SK-N-MC (cell line): ENCODE results near the gene DAAM1.

Experiments used
- DNase-seq: peaks from one replicate; pipeline ENCODE4 v3.0.0-alpha.2; 2011; ENCODE audit warnings: low read depth, low spot score
- H3K27ac ChIP-seq: fragments of 200-600 bp; sonication (generic); 2 replicates; pipeline ENCODE4 v1.5.1; 2016; ENCODE audit warnings: mixed run types
- H3K36me3 ChIP-seq: fragments of 200-600 bp; sonication (generic); 2 replicates; pipeline ENCODE4 v1.6.1; 2017; ENCODE audit warnings: antibody characterized with exemption, low read length, mixed read lengths; ENCODE audit not compliant: insufficient read depth
- H3K4me3 ChIP-seq: fragments of 200-600 bp; sonication (generic); 2 replicates; pipeline ENCODE4 v1.5.1; 2016
- H3K9ac ChIP-seq: fragments of 200-600 bp; sonication (generic); 2 replicates; pipeline ENCODE4 v1.8.0; 2017; ENCODE audit warnings: mixed run types, mixed read lengths; ENCODE audit not compliant: insufficient read length
- H3K9me3 ChIP-seq: fragments of 200-600 bp; sonication (generic); 2 replicates; pipeline ENCODE4 v1.6.1; 2017; ENCODE audit warnings: low read depth, mild to moderate bottlenecking, antibody characterized with exemption, low read length, moderate library complexity, mixed read lengths
- EZH2 ChIP-seq: fragments of 200-600 bp; sonication (generic); IDR thresholded peaks from one replicate; pipeline ENCODE4 v1.6.1; 2017; ENCODE audit warnings: antibody characterized with exemption
- FOXP2 ChIP-seq: optimal IDR thresholded peaks from 2 replicates; pipeline ENCODE3; 2011; ENCODE audit warnings: mild to moderate bottlenecking, moderate library complexity; ENCODE audit not compliant: insufficient read depth; ENCODE audit errors: extremely low read length, control extremely low read depth
- POLR2AphosphoS5 ChIP-seq: IDR thresholded peaks from 2 replicates; pipeline ENCODE4 v1.6.1; 2012; ENCODE audit warnings: mild to moderate bottlenecking, low read depth, low read length, borderline replicate concordance

DAAM1 gene

GRCh38 chr14:59313144-59313651 is 124.7 kb downstream of the DAAM1 start:
- Histone ChIP-seq H3K36me3 (no peaks in the 10 kb centered on the region), H3K27ac (no peak overlapping the region), H3K9ac (no peak overlapping the region), H3K9me3 (no peaks in the 10 kb centered on the region), H3K4me3 (no peak overlapping the region)
- TF ChIP-seq FOXP2 = no peak
- TF ChIP-seq POLR2AphosphoS5 = no peak
- no peak for TF ChIP-seq EZH2
- no peak for DNase-seq

- TF ChIP-seq FOXP2 = no peak
- no peak for TF ChIP-seq EZH2
- TF ChIP-seq POLR2AphosphoS5 = no peak
- no peaks in the 10 kb centered on the region for H3K9me3 ChIP-seq
- H3K9ac ChIP-seq = no peak overlapping the region
- no peak overlapping the region for H3K27ac ChIP-seq
- DNase-seq = no peak
- no peak overlapping the region for H3K4me3 ChIP-seq
- no peaks in the 10 kb centered on the region for H3K36me3 ChIP-seq
Measured at GRCh38 chr14:59313658-59314608, 125.5 kb downstream of the DAAM1 start.

GRCh38 chr14:59314953-59315599 is 126.6 kb downstream of the DAAM1 start:
- no peak overlapping the region for H3K27ac ChIP-seq
- DNase-seq = no peak
- TF ChIP-seq POLR2AphosphoS5 (no peak), FOXP2 (no peak), EZH2 (no peak)
- H3K36me3 ChIP-seq = no peaks in the 10 kb centered on the region
- no peaks in the 10 kb centered on the region for H3K9me3 ChIP-seq
- H3K4me3 ChIP-seq = no peak overlapping the region
- no peak overlapping the region for H3K9ac ChIP-seq

- no peak overlapping the region for H3K9ac ChIP-seq
- H3K36me3 ChIP-seq = no peaks in the 10 kb centered on the region
- no peak for DNase-seq
- no peaks in the 10 kb centered on the region for H3K9me3 ChIP-seq
- H3K4me3 ChIP-seq = no peak overlapping the region
- TF ChIP-seq FOXP2 (no peak), POLR2AphosphoS5 (no peak), EZH2 (no peak)
- no peak overlapping the region for H3K27ac ChIP-seq
Measured at GRCh38 chr14:59316151-59316830, 127.8 kb downstream of the DAAM1 start.

- no peak for DNase-seq
Measured at GRCh38 chr14:59317346-59317745, 128.9 kb downstream of the DAAM1 start.

GRCh38 chr14:59317798-59318505 is 129.5 kb downstream of the DAAM1 start:
- TF ChIP-seq FOXP2 = no peak
- no peak for TF ChIP-seq POLR2AphosphoS5
- TF ChIP-seq EZH2 = no peak
- H3K9me3 ChIP-seq = no peaks in the 10 kb centered on the region
- DNase-seq = no peak
- no peak overlapping the region for H3K4me3 ChIP-seq
- H3K27ac ChIP-seq = no peak overlapping the region
- H3K36me3 ChIP-seq = no peaks in the 10 kb centered on the region
- no peak overlapping the region for H3K9ac ChIP-seq

More at GRCh38 chr14:59317346-59317745, 128.9 kb downstream of the DAAM1 start:
- TF ChIP-seq POLR2AphosphoS5 (no peak), FOXP2 (no peak), EZH2 (no peak)
- H3K36me3 ChIP-seq = no peaks in the 10 kb centered on the region
- no peak overlapping the region for H3K9ac ChIP-seq
- H3K4me3 ChIP-seq = no peak overlapping the region
- H3K27ac ChIP-seq = no peak overlapping the region
- no peaks in the 10 kb centered on the region for H3K9me3 ChIP-seq

- TF ChIP-seq EZH2 (no peak), POLR2AphosphoS5 (no peak), FOXP2 (no peak)
- no peak for DNase-seq
- no peak overlapping the region for H3K9ac ChIP-seq
- H3K9me3 ChIP-seq = no peaks in the 10 kb centered on the region
- H3K36me3 ChIP-seq = no peaks in the 10 kb centered on the region
- no peak overlapping the region for H3K4me3 ChIP-seq
- H3K27ac ChIP-seq = no peak overlapping the region
Measured at GRCh38 chr14:59318908-59319307, 130.4 kb downstream of the DAAM1 start.
